NCI-H1436 (cell line): ENCODE results near the gene C2orf76.
"Not testable (repeated sequence)": the region's sequence is repeated elsewhere in the genome, so short reads cannot be mapped to it uniquely, and the experiment has no call there.

ENCODE experiments used
- DNase-seq: peaks from one replicate; lab custom pipeline; 2025; lab: John Stamatoyannopoulos, UW

C2orf76 gene

DNA sequence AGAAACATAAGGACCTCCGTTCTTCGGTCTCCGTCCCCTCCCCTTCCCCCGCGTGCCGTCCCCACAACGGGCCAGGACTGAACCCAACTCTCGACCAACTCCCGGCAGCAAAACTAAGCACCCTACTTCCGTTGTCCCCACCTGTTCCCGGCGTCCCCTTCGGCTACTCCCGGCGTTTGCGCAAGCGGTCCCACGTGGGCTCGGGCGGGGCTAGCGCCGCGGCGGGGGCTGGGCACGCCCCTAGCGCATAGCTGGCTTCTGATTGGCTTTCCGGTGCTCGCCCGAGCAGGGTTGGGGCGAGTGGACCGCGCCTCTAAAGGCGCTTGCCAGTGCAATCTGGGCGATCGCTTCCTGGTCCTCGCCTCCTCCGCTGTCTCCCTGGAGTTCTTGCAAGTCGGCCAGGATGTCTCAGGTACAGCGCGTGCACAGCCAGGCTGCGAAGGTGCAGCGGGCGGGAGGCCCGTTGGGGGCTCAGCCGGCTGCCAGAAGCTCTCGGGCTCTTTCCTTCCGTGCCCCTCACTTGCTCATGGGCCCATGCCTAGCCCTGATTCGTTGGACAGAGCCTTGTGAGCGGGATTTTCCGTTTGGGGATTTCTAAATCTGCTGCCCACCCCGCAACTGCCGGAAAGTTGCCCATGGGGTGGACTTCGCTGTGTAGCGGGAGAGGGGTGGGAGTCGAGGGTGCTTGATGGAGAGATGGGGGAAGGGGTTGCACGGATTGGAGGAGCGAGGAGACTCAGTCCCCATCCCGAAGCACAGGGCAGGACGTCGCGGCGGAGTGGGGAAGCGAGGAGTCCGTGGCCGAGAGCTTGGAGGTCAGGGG, at the start of gene C2orf76, which contains the start of gene DBI:
Gene C2orf76 (minus strand): TSS at position 186 of the 823 bp plus-strand sequence. CDS start 26,875 bp downstream, outside the sequence.
Gene DBI (plus strand): TSS at position 329 of the 823 bp plus-strand sequence. CDS start 75 bp downstream, at position 404.
- peak; percentile 96 for DNase-seq

DNA sequence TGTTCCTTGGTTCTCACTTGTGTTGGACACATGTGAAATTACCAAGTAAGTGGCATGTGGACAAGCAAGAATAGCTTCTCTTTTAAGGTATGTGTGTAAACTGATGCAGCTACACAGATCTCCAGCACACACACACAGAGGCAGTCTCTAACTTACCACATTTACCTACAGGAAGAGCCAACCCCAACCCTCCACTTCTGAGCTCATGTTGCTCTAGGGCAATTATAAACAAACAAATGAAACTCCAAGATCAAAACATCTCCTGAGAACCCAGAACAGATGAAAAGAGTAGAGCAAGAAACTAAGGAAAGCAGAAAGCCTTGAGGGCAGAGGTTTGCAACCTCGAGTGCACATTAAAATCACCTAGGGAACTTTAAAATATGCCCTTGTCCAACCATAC, 49.0 kb upstream of the C2orf76 start:
- no peak for DNase-seq

DNA sequence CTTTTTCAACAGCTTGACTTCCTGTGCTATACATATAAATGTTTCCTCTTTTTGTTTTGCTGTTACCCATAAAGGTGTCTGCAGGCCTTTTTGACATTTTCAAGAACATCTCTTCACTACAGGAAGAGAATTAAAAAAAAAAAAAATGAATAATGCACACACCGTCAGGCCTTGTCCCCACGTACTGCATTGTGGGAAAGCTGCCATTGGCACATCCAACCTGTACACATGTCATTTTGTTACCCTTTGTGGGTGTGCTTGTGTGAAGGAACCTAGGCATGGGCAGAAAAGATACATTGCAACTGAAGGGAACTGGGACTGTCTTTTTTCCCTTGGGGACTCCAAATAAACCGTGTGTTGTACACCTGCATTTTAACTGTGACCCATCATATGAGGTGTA, 48.3 kb upstream of the C2orf76 start:
- no peak for DNase-seq

DNA sequence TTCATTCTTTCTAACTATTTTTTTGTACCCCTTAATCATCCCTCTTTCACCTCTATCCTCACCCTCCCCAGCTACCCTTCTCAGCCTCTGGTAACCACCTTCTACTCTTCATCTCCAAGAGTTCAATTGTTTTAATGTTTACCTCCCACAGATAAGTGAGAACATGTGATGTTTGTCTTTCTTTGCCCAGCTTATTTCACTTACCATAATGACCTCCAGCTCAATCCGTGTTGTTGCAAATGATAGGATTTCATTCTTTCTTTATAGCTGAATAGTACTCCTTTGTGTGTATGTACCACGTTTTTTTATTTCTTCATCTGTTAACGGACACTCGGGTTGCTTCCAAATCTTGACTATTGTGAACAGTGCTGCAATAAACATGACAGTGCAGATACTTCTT, 42.9 kb upstream of the C2orf76 start:
- DNase-seq, result no peak

DNA sequence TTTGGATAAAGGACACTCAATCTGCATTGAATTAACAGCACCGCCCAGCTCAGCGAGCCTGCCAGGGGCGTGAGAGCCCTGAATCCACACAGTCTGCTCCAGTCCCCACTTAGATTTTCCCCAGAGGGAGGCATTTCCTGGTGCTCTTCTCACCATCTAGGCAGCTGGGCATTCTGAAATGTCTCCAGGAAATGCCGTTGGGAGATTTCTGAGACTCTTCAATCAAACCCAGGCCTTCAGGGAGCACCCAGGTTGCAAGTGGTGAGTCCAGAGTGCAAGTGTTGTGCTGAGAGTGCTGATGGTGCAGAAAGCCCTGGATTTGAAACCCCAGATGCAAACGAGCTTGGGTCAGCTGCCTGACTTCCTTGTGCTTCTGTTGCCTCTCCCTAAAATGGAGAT, 41.6 kb upstream of the C2orf76 start:
- no peak for DNase-seq

DNA sequence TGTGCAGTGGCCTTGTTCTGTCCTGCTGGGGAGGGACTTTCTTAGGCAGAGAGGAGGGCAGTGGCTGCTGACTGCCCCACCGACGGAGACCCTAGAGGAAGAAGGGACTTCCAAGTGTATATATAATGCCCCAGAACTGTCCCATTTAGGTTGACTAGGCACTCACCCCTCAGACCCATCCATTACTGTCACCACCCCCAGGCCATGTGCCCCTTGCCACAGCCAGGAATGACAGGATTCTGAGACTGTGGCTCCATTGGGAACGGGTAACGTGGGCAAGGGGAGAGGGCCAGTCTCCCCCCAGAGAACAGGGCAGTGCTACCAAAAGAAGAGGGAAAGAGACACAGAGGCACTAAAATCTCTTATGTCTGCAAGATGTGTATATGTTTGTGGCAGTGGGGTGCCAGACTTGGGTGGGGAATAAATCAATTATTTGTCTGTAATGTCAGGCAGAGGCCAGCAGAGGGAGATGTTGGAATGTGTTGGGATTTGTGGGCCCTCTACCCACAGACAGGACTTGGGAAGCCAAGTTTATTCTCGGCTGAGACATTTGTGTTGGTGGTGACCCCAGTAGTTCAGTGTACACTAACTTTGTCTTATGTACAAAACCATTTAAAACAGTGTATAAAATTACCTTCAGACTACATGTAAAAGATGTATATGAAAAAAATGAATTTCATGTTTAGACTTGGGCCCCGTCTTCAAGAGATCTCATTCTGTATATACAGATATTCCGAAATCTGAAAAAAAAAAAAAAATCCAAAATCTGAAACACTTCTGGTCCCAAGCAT, 41.0 kb upstream of the C2orf76 start:
- peak; percentile 39 for DNase-seq

DNA sequence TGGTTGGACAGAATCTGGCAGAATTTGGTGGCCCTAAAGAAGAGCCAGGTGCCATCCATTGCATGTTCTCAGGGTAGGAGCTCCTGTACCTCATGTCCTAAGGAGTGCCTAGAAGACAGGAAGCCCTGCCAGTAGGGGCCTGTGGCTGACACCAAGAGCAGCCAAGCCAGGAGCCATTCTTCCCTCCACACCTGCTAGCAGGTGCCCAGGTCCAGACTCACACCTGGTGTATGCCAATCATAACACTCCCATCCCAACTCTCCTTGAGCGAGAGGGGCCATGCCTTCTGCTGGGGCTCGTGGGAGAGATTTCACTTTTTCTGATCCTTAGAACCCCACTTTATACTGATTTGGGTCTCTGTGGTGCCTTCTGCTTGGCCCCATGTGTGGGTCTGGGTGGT, 38.5 kb upstream of the C2orf76 start:
- no peak for DNase-seq

DNA sequence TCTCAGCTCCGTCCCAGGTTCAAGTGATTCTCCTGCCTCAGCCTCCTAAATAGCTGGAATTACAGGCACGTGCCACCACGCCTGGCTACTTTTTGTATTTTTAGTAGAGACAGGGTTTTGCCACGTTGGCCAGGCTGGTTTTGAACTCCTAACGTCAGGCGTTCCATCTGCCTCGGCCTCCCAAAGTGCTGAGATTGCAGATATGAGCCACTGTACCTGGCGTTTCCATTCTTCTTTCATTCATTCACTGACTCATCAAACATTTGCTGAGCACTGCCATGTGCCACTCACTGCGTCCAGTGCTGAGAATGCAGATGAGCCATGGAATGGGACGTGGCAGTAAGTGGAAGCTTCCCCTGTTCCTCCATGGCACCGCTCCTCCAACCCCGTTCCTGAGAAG, 37.0 kb upstream of the C2orf76 start:
- not testable (repeated sequence) for DNase-seq

DNA sequence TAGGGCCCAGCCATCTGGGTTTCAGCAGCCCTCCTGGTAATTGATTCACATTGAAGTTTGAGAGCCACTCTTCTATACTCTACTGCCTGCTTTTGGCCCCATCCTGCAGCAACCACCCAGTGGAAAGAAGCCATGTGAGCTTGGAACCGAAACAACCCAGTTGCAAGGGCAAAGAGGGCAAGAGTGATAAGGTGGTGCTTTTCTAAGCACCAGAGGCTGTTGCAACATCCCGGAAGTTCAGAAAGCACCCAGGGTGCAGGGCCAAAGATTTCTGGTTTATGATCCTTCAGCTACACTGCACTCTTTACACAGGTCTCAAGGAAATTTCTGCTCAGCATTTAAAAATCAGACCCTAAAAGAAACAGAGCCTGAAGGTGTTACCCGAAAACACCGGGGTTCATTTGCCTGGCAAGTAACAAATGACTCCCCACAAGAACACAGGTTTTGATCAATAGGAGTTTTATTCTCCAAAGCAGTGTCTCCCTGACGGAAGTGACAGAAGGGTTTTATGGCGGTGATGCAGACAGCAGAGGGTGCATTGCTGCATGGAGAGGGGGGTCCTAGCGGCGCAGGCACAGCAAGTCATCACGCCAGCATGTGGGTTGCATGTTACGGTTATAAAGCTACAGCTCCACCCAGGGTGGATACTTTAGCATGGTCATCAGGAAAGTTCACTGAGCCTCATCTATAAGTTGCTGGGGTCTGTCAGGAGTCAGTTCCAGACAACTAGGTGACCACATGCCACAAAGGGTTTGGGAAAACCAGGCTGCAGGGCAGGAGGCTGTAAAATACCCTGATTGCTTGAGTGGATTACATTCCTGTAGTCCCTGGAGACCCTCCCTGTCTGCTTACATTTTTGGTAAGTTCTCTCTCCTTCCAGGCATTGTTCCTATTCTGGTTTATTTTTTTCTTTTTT, 36.3 kb upstream of the C2orf76 start:
- no peak for DNase-seq

DNA sequence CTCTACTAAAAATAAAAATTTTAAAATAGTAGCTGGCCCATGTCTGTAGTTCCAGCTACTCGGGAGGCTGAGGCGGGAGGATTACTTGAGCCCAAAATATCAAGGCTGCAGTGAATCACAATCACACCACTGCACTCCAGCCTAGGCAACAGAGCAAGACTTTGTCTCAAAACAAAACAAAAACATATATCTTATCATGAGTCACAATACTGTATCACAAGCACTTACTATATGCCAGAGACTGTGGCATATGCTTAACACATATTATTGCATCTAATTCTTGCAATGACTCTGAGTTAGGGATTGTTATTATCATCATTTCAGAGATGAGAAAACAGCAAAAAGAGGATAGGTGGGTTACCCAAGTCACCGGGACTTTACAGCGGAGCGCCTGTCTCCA, 35.5 kb upstream of the C2orf76 start:
- DNase-seq, result no peak

DNA sequence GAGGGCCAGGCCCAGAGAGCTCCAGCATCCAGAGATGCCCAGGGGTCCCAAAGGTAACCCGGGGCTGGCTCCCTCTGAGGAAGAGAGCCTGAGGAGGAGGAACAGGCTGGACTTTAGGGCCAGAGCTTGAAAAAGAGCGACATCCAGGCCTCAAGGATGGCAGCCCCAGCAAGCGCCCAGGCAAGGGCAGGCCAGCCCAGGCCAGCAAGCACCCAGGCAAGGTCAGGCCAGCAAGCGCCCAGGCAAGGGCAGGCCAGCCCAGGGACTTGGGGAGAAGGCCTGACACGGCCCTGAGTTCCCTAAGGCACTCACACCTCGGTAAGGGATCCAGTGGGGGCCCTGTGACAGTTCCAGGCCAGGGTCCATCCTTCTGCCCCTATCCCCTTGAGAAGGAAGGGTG, 30.6 kb upstream of the C2orf76 start:
- no peak for DNase-seq

DNA sequence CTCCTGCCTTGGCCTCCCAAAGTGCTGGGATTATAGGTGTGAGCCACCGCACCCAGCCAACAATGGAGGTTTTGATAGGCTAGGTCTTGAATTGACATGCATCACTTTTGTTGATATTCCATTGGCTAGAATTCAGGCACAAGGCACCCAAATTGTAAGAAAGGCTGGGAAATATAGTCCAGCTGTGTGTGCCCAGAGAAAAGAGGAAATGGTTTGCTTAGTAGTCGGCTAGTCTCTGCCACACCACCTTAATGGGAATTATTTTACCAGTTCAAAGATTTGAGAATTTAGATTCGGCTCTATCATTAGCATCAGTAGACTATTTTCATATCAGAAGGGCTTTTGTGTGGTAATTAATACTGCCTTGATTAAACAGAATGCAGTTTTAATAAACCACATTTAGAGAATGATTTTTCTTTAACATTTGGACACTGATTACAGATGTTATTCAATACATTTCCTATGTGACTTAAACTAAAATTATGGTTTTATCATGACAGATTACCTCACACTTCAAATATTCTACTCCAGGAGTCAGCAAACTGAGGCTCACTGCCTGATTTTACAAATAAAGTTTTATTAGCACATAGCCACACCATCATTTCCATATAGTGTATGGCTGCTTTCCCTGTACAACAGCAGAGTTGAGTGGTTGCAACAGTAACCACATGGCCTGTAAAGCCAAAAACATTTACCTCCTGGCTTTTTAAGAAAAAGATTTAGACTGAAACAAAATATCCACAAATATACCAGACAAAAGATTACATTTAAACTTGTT, 27.5 kb upstream of the C2orf76 start:
- DNase-seq, result no peak

DNA sequence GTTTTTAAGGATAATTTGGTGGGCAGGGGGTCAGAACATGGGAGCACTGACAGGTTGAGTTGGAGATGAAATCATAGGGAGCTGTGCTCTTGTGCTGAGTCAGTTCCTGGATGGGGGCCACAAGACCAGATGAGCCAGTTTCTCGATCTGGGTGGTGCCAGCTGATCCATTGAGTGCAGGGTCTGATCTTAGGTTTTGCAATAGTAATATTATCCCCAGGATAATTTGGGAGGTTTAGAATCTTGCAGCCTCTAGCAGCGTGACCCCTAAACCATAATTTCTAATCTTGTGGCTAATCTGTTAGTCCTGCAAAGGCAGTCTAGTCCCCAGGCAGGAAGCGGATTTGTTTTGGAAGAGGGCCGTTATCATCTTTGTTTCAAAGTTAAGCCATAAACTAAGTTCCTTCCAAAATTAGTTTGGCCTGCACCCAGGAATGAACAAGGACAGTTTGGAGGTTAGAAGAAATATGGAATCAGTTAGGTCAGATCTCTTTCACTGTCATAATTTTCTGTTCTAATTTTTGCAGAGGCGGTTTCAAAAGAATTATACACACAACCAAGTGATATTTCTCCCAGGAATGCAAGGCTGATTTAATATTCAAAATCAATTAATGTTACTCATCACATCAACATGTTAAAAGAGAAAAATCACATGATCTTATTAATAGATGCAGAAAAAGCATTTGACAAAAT, 23.1 kb upstream of the C2orf76 start:
- DNase-seq, result no peak

DNA sequence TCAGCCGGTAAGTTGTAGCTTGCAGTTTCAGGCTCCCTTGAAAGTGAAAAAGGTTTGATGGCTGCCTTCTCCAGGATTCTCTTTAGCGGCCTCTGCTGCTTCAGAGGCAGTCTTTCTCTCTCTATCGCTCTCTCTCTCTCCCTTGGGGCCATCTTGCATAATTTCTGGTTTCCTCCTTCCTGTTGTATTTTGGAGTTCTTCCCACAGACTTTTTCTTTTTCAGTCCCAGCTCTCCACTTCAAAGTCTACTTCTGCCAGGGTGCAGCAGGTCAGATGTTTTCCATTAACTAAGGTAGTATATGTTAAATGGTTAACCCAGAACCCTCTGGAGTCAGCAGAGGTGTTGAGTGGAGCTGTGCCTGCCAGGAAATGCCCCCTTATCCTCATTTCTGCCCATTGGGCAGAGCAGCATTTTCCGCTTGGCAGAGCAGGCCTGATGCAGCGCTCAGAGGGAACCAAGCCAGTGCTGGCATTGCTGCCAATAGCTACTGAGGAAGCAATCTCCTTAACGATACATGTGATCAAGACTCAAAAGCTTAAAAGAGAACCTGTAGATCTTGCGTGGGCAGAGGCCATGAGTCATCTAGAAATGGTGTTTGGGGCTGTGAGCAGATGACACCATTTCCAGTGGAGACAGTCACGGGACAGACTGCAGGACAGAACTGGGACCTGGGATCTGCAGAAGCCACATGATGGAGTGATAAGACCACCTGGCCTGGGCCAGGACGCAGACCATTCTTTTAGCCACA, 20.9 kb upstream of the C2orf76 start:
- DNase-seq, result no peak

DNA sequence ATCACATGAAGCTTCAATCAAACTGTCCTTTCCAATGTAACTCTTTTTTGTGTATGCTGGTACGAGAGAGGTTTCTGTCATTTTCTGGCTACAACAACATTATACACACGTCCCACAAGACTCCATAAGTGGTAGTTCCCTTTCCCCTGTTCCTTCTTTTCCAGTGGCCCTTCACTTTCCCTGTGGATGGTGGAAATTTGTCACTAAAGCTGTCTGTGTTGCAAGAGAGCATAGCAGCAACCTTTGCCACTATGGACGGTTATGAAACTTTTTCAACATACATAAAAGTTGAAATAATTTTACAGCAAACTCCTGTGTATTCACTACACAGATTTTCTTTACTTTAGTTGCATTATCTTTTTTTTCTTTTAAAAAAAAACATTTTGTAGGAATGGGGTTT, 18.8 kb upstream of the C2orf76 start:
- no peak for DNase-seq

DNA sequence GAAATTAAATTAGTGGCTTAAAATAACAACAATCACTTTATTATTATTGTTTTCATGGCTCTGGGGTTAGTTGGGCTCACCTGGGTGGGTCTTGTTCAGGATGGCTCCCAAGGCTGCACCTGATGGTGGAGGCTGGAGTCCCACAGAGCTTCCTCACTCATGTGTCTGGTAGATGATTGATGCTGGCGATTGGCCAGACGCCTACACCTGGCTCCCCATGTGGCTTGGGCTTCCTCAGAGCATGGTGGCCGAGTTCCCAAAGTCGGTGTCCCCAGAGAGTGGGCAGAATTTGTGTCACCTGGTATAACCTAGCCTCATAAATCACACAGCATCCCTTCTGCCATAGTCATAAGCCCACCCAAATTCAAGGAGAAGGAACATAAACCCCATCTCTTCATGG, 18.3 kb upstream of the C2orf76 start:
- DNase-seq, result no peak

DNA sequence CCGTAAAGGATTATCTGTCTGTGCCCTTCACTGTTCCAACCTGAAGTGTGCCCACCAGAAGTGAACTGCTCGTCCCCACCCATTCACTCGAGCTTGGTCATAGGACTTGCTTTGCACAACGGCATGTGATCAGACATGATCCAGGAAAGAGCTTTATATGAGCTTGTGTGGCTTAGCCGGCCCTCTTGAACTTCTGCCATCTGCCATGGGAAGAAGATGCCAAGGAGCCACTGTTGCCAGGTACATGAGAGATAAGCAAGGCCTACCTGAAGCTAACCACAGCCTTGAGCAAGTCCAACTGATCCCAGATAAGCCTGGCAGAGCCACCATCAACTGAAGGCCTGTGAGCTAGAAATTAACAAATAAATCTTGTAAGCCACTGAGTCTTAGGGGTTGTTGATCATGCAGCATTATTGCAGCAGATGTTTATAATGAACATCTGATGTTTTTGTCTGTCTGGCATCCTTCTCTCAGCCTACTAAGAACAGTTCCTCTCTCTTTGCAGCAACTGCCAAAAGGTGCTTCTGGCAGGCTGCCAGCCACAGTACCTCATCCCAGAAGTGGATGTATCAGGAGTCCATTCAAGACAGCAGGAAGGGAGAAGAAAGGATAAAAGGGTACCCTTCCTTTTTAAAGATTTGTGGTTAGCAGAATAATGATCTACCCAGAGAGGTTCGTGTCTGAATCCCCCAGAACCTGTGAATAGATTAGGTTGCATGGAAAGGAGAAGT, 16.9 kb upstream of the C2orf76 start:
- DNase-seq, result no peak

DNA sequence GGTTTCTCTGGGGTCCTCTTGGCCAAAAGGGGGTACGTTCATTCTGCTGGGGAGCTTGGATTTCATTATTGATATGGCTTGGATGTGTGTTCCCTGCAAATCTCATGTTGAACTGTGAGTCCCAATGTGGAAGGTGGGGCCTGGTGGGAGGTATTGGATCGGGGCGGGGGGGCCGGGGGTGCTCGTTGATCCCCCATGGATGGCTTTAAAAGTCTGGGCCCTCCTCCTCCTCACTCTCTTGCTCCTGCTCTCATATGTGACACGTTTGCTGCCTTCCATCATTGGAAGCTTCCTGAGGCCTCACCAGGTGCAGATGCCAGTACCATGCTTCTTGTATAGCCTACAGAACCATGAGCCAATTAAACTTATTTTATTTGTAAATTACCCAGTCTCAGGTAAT, 11.9 kb upstream of the C2orf76 start:
- no peak for DNase-seq

DNA sequence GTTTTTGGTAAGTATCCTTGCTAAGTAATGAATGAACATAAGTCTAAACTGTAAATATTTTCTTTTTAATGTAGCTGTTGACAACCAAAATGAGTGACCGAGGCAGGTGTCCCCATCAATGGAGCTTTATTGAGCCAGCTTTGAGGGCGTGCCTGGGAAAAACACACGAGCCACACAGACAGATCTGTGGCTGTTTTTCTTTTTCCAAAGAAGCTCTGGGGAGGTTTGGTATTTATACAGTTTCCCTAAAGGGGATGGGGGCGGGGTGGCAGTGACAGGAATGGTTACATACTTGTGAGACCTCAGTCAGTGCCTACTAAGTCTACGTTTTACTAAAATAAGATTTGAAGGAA, 11.3 kb upstream of the C2orf76 start:
- DNase-seq, result no peak
